Epithelial cell of esophagus (primary cell): Measurements from ENCODE around the gene SLCO1A2.
"Not testable (repeated sequence)": the region's sequence is repeated elsewhere in the genome, so short reads cannot be mapped to it uniquely, and the experiment has no call there.

Experiments used
- DNase-seq: peaks from one replicate; pipeline ENCODE4 v3.0.0; 2010; ENCODE audit warnings: low read depth
- H3K4me3 ChIP-seq: 2 replicates; pipeline ENCODE4 v1.5.1; 2011; ENCODE audit warnings: mild to moderate bottlenecking, low read length, control low read depth
- TF ChIP-seq, protein P1 (sequence below): IDR thresholded peaks from 2 replicates; pipeline ENCODE4 v1.5.1; 2011; ENCODE audit warnings: low read depth, mild to moderate bottlenecking, low read length, control low read depth, inconsistent platforms; ENCODE audit not compliant: insufficient read depth; ENCODE audit errors: missing control alignments

The SLCO1A2 gene

DNA sequence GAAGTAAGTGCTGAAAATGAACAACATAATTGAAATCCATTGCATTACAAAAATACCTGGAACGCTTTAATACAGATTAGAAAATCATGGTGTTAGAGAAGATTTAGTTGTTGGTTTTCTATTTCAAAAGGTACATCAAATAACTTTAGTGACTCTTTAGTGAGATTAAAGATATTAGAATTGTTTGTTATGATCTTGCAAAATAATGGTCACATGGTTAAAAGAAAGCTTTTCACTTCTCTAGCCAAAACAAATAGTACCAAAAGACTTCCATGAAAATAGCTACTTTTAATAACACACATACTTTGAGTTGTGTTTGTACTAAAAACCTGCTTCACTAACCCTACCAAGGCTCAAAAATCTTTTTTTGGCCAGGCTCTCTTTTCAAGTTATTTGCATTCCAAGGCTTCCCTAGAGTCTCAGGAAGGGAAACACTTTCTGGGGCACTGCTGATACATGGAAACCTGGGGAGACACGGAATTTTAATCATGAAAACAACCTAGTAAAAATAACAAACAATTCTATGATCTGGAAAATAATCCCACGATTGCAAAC lies at the start of gene SLCO1A2:
Gene SLCO1A2 (minus strand): TSS at position 147 of the 555 bp plus-strand sequence. CDS start 270 bp downstream, outside the sequence.
- TF ChIP-seq, protein P1, sequence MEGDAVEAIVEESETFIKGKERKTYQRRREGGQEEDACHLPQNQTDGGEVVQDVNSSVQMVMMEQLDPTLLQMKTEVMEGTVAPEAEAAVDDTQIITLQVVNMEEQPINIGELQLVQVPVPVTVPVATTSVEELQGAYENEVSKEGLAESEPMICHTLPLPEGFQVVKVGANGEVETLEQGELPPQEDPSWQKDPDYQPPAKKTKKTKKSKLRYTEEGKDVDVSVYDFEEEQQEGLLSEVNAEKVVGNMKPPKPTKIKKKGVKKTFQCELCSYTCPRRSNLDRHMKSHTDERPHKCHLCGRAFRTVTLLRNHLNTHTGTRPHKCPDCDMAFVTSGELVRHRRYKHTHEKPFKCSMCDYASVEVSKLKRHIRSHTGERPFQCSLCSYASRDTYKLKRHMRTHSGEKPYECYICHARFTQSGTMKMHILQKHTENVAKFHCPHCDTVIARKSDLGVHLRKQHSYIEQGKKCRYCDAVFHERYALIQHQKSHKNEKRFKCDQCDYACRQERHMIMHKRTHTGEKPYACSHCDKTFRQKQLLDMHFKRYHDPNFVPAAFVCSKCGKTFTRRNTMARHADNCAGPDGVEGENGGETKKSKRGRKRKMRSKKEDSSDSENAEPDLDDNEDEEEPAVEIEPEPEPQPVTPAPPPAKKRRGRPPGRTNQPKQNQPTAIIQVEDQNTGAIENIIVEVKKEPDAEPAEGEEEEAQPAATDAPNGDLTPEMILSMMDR, result no peak
- DNase-seq, result no peak
- no peak within 1 kb of the TSS for H3K4me3 ChIP-seq

DNA sequence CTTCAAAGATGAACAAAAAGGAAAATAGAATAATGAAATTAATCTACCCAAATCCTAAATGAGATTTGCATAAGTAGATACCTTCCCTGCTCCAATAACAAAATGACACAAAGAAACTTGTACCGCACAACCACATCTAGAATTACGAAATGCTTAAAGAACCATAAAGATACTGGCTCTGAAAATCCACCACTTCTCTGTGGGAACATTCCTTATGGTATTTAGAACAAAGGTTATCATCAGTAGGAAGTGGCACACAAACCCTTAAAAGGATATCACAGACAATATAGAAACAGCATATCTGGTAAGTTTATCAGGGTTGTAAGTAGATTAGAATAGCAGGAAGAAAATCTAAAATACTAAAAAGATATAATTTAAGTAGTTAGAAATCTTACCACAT lies 49.5 kb upstream of the SLCO1A2 start:
- TF ChIP-seq, protein P1, result no peak
- DNase-seq, result no peak
- no peak overlapping the region for H3K4me3 ChIP-seq

- not testable (repeated sequence) for DNase-seq, H3K4me3 ChIP-seq
These were observed 46.6 kb upstream of the SLCO1A2 start for GRCh38 chr12:21381320-21381719.

DNA sequence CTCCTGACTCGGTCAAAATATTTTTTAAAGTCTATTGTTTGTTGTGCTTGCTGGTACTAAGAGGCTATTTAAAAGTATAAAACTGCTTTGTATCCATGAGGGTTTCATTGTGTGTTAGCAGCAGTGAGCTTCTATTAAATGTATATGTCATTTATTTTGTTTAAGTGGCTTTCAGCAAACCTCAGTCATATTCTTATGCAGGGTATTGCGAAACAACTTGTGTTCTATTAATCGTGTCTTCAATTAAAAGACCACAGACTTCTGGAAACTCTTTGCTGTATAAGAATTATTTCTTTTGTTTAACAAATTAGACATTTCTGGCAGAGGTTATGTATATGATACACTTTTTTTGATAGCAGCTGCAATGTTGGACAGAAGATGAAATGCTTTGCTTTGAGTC lies 44.5 kb upstream of the SLCO1A2 start:
- no peak for DNase-seq
- TF ChIP-seq, protein P1, result no peak
- H3K4me3 ChIP-seq, result no peak overlapping the region

- no peak within 1 kb of the TSS for H3K4me3 ChIP-seq
- DNase-seq, result no peak
- TF ChIP-seq, protein P1, result no peak
These were observed 37.9 kb upstream of the SLCO1A2 start, which contains the start of gene IAPP for GRCh38 chr12:21372602-21373001. TSS of gene IAPP (plus strand) at chr12:21372902. CDS start at chr12:21373352, 450 bp downstream.

DNA sequence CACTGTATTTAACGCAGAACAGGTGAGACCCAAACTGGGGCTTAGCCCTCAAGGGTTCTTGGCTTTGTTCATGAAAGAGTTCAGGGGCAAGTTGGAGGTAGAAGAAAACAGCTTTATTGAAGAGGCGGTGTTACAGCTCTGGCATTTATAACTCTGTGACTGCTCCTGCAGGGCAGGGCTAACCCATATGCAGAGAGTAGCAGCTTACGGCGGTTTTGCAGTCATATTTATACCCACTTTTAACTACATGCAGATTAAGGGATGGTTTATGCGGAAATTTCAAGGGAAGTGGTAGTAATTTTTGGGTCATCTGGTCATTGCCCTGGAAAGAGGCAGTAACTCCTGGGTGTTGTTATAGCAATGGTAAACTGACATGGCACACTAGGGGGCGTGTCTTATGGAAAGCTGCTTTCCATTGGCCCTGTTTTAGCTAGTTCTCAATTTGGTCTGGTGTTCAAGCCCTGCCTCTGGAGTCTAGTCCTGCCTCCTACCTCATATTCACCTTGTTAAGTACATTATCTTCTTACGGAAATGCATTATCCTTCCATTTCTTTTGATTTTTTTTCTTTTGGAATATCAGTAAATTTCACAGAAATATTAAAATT lies 36.2 kb upstream of the SLCO1A2 start:
- TF ChIP-seq, protein P1, result no peak
- H3K4me3 ChIP-seq, result no peak overlapping the region
- DNase-seq, result no peak

DNA sequence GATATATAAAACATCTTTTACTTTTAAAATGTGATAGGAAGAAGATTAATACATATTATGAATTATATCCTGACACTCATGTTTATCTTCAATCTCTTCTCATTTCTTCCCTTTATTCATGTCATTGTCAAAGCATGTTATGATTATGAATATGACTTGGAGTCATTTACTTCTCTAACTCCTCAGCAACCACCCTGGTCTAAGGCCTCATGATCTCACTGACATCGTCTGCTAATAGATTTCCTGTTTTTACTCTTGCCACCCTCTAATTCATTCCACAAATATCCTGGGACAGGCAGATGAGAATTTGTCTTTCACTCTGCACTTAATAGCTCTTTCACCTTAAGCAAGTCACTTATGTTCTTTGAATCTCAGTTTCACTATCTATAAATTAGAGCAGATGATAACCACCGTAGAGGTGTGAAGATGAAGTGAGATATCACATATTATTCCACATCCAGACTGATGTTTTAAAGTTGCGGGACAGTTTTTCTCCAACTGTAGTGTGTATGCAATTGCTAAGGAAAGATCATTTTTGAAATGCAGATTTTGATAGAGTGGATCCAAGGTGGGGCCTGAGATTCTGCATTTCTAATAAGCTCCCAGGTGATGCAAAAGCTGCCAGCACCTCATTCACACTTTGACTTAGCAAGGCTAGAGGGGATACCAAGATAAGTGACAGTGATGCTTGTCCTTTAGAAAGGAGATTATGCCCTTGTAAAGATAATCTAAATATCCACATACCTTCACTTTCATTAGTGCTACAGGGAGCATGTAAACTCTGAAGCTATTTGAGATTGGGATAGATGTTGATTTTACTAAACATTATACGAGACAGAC lies 34.6 kb upstream of the SLCO1A2 start:
- no peak for DNase-seq
- TF ChIP-seq, protein P1, result no peak
- H3K4me3 ChIP-seq, result no peak overlapping the region

DNA sequence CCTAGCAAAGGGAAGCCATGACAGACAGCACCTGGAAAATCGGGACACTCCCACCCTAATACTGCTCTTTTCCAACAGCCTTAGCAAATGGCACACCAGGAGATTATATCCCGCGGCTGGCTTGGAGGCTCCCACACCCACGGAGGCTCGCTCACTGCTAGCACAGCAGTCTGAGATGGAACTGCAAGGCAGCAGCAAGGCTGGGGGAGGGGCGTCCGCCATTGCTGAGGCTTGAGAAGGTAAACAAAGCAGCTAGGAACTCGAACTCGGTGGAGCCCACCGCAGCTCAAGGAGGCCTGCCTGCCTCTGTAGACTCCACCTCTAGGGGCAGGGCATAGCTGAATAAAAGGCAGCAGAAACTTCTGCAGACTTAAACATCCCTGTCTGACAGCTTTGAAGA lies 25.9 kb upstream of the SLCO1A2 start:
- H3K4me3 ChIP-seq, DNase-seq: not testable (repeated sequence)
